OCI-LY7 (cell line): Measurements from ENCODE around the gene SFRP5. TPM values are rescaled to one million over a fixed set of nuclear protein-coding genes. Genes with fewer than 3 reads are reported as not detected.

Source experiments
- BruUV-seq: library from RNA; stranded (reverse); fragments of 400-500 nt; replicated peaks from 2 replicates; lab custom pipeline; 2021; lab: Mats Ljungman, UMichigan
- CTCF ChIA-PET: fragments of 300-600 bp; sonication (Branson Sonifier 250); formaldehyde crosslinking; loops from one replicate; lab custom pipeline; 2022; ENCODE audit warnings: antibody characterized with exemption; ENCODE audit not compliant: unreplicated experiment; lab: Charles Lee
- POLR2A ChIA-PET: fragments of 300-600 bp; sonication (Branson Sonifier 250); formaldehyde crosslinking; loops from one replicate; lab custom pipeline; 2022; ENCODE audit warnings: antibody characterized with exemption; lab: Charles Lee
- DNase-seq: peaks from one replicate; pipeline ENCODE4 v3.0.0-alpha.2; 2015; ENCODE audit warnings: low spot score
- H2AFZ ChIP-seq: fragments of 200-600 bp; sonication (generic), shearing (Covaris generic); 2 replicates; pipeline ENCODE4 v1.6.1; 2014; ENCODE audit warnings: mild to moderate bottlenecking, antibody characterized with exemption, low read length, moderate library complexity
- H3K27ac ChIP-seq: fragments of 200-600 bp; sonication (generic); 2 replicates; pipeline ENCODE4 v1.5.1; 2014; ENCODE audit warnings: mixed run types, low read depth, mild to moderate bottlenecking, moderate library complexity, low read length, inconsistent platforms; ENCODE audit not compliant: poor library complexity, severe bottlenecking
- H3K36me3 ChIP-seq: fragments of 200-600 bp; sonication (generic); 2 replicates; pipeline ENCODE4 v1.6.1; 2014; ENCODE audit warnings: mild to moderate bottlenecking, antibody characterized with exemption, low read length, moderate library complexity, mixed read lengths; ENCODE audit not compliant: insufficient read depth
- H3K4me1 ChIP-seq: fragments of 200-600 bp; sonication (generic); 2 replicates; pipeline ENCODE4 v1.5.1; 2014; ENCODE audit warnings: mild to moderate bottlenecking, low read length; ENCODE audit not compliant: insufficient read depth, poor library complexity, severe bottlenecking
- H3K4me2 ChIP-seq: fragments of 200-600 bp; sonication (generic); 2 replicates; pipeline ENCODE4 v1.6.1; 2014; ENCODE audit warnings: mild to moderate bottlenecking, low read length
- H3K4me3 ChIP-seq: fragments of 200-600 bp; sonication (generic); 2 replicates; pipeline ENCODE4 v1.5.1; 2014; ENCODE audit warnings: mild to moderate bottlenecking, low read depth, low read length; ENCODE audit not compliant: poor library complexity, severe bottlenecking
- H3K79me2 ChIP-seq: fragments of 200-600 bp; sonication (generic); 2 replicates; pipeline ENCODE4 v1.6.1; 2016; ENCODE audit warnings: low read depth, mild to moderate bottlenecking, low read length, moderate library complexity, mixed read lengths; ENCODE audit not compliant: insufficient read depth
- H3K9me2 ChIP-seq: fragments of 200-600 bp; sonication (generic); 2 replicates; pipeline ENCODE4 v1.6.1; 2016; ENCODE audit warnings: mild to moderate bottlenecking, low read length, mixed read lengths; ENCODE audit not compliant: insufficient read depth
- H3K9me3 ChIP-seq: fragments of 200-600 bp; sonication (generic); 2 replicates; pipeline ENCODE4 v1.6.1; 2014; ENCODE audit warnings: mild to moderate bottlenecking, mixed run types, low read length, mixed read lengths
- H4K20me1 ChIP-seq: fragments of 200-600 bp; sonication (generic); 2 replicates; pipeline ENCODE4 v1.6.1; 2014; ENCODE audit warnings: mild to moderate bottlenecking, antibody characterized with exemption, low read length, moderate library complexity, mixed read lengths; ENCODE audit not compliant: insufficient read depth
- CTCF ChIP-seq: fragments of 200-600 bp; sonication (generic); conservative IDR thresholded peaks from 2 replicates; pipeline ENCODE4 v1.5.1; 2014; ENCODE audit warnings: mild to moderate bottlenecking, antibody characterized with exemption, low read length, moderate library complexity, mixed read lengths
- EZH2phosphoT487 ChIP-seq: fragments of 200-600 bp; sonication (generic); IDR thresholded peaks from 2 replicates; pipeline ENCODE4 v1.6.1; 2018; ENCODE audit warnings: low read depth, borderline replicate concordance, mild to moderate bottlenecking, mixed run types, antibody characterized with exemption, low read length, moderate library complexity, mixed read lengths
- intact Hi-C: fragments of 100-400 bp; cut with micrococcal nuclease; formaldehyde crosslinking; loops from one replicate; pipeline ENCODE4 v1.10.0; 2022; ENCODE audit not compliant: unreplicated experiment
- total RNA-seq, 2 experiments: library from RNA; depleted of rRNA in 1 of 2; stranded (reverse); fragments of >200 nt in 1 of 2; shearing (Covaris generic) in 1 of 2; gene quantifications; 2 replicates each; pipeline ENCODE4 v1.2.3, GENCODE V29; 2014 to 2022

SFRP5 gene
- total RNA-seq, 2 experiments from 2014 or later = not detected

- Histone ChIP-seq H2AFZ (no peak overlapping the region), H3K9me3 (no peaks in the 10 kb centered on the region), H3K36me3 (no peaks in the 10 kb centered on the region), H3K9me2 (no peaks in the 10 kb centered on the region), H4K20me1 (no peaks in the 10 kb centered on the region), H3K4me3 (no peak overlapping the region), H3K4me2 (no peak overlapping the region), H3K79me2 (no peaks in the 10 kb centered on the region), H3K27ac (no peak overlapping the region), H3K4me1 (no peaks in the 10 kb centered on the region)
- intact Hi-C loops = no loop called here
- POLR2A ChIA-PET = no interaction called here
- no peak for DNase-seq
- TF ChIP-seq CTCF = no peak
- no peak for TF ChIP-seq EZH2phosphoT487
- CTCF ChIA-PET = no interaction called here
- BruUV-seq = no TSS peak
Observed at GRCh38 chr10:97785731-97786130, 13.9 kb upstream of the SFRP5 start.

DNA sequence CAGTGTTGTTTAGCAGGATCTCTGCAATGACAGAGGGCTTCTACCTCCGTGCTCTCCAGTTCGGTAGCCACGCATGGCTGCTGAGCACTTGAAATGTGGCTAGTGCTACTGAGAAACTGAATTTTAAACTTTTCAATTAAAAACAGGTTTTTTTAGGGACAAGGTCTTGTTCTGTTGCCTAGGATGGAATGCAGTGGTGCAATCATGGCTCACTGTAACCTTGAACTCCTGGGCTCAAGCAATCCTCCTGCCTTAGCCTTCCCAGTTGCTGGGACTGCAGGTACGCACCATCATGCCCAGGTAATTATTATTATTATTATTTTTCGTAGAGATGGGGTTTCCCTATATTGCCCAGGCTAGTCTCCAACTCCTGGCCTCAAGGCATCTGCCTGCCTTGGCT is 13.4 kb upstream of the SFRP5 start:
- H3K4me2 ChIP-seq = no peak overlapping the region
- no peaks in the 10 kb centered on the region for H4K20me1 ChIP-seq
- H3K27ac ChIP-seq = no peak overlapping the region
- no peak overlapping the region for H2AFZ ChIP-seq
- H3K9me2 ChIP-seq = no peaks in the 10 kb centered on the region
- no peak for DNase-seq
- CTCF ChIA-PET = no interaction called here
- H3K79me2 ChIP-seq = no peaks in the 10 kb centered on the region
- no peak for TF ChIP-seq CTCF
- no peak for TF ChIP-seq EZH2phosphoT487
- no peaks in the 10 kb centered on the region for H3K36me3 ChIP-seq
- no TSS peak for BruUV-seq
- H3K4me3 ChIP-seq = no peak overlapping the region
- H3K4me1 ChIP-seq = no peaks in the 10 kb centered on the region
- intact Hi-C loops = no loop called here
- POLR2A ChIA-PET = no interaction called here
- no peaks in the 10 kb centered on the region for H3K9me3 ChIP-seq

DNA sequence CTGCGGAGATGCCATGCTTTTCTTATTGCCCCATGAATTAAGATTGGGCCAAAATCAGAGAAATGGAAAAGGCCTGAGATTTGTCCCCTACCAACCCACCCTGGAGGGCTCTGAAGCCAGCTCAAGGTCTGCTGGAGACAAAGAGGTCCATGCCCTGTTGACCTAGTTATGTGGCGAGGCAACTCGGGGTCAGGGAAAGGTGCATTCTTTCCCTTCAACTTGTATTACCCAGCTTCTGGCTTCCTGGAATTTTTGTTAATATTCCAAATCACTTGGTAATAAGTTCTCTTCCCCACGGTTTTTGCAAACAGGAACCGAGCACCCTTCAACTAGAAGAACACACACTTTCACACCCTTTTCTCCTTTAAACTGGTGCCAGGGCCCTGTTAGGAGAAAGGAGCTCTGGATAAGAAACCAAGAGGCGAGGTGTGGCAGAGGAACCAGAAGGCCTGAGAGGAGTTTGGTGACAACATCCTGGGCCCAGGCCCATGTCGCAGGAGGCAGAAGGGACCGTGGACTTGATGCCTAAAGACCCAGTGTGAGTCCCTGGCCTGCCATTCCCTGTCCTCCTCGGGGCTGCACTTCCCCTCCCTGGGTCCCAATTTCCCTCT is 12.5 kb upstream of the SFRP5 start:
- DNase-seq = no peak
- POLR2A ChIA-PET = interaction anchor here (0.7 kb wide), 1 partner anchor 63 kb away, joined by 3 read pairs; no protein-coding TSS in a partner anchor
- no peak overlapping the region for H3K4me2 ChIP-seq
- no peaks in the 10 kb centered on the region for H3K79me2 ChIP-seq
- intact Hi-C loops = no loop called here
- H4K20me1 ChIP-seq = no peaks in the 10 kb centered on the region
- no peaks in the 10 kb centered on the region for H3K36me3 ChIP-seq
- H3K9me2 ChIP-seq = no peaks in the 10 kb centered on the region
- H3K4me3 ChIP-seq = no peak overlapping the region
- H3K9me3 ChIP-seq = no peaks in the 10 kb centered on the region
- CTCF ChIA-PET = no interaction called here
- BruUV-seq = no TSS peak
- H3K4me1 ChIP-seq = no peaks in the 10 kb centered on the region
- no peak overlapping the region for H3K27ac ChIP-seq
- no peak for TF ChIP-seq EZH2phosphoT487
- TF ChIP-seq CTCF = no peak
- no peak overlapping the region for H2AFZ ChIP-seq
